Measurements from ENCODE around the gene GPR15LG.
"Not testable (repeated sequence)": the region's sequence is repeated elsewhere in the genome, so short reads cannot be mapped to it uniquely, and the experiment has no call there.

GPR15LG gene

GRCh38 chr10:84166620-84167288 is 6.8 kb upstream of the GPR15LG start:
- no peak for DNase-seq (ENCODE audit: low read depth in 2 of 2)

- DNase-seq (ENCODE audit: low read depth in 2 of 2) = not testable (repeated sequence)
These were observed 6.3 kb upstream of the GPR15LG start for GRCh38 chr10:84167289-84167653.

- not testable (repeated sequence) for DNase-seq (ENCODE audit: low read depth in 2 of 2)
These were observed 5.2 kb upstream of the GPR15LG start for GRCh38 chr10:84168382-84168781.

- DNase-seq (ENCODE audit: low read depth in 2 of 2) = not testable (repeated sequence)
These were observed 2.4 kb upstream of the GPR15LG start for GRCh38 chr10:84171237-84171636.

GRCh38 chr10:84171700-84172466 is 1.7 kb upstream of the GPR15LG start:
- not testable (repeated sequence) for DNase-seq (ENCODE audit: low read depth in 2 of 2)

GRCh38 chr10:84172467-84173356 is 889 bp upstream of the GPR15LG start:
- DNase-seq (ENCODE audit: low read depth in 2 of 2) = no peak

- DNase-seq (ENCODE audit: low read depth in 2 of 2) = no peak
These were observed 1.8 kb downstream of the GPR15LG start for GRCh38 chr10:84175436-84175835.

GRCh38 chr10:84176351-84176750 is 2.8 kb downstream of the GPR15LG start:
- no peak for DNase-seq (ENCODE audit: low read depth in 2 of 2)

GRCh38 chr10:84176836-84177474 is 3.4 kb downstream of the GPR15LG start:
- DNase-seq (ENCODE audit: low read depth in 2 of 2) = no peak

- DNase-seq (ENCODE audit: low read depth in 2 of 2) = peak in 1 of 2 donors; percentile 7
These were observed 4.0 kb downstream of the GPR15LG start for GRCh38 chr10:84177541-84178141.

GRCh38 chr10:84178160-84178609 is 4.6 kb downstream of the GPR15LG start:
- no peak for DNase-seq (ENCODE audit: low read depth in 2 of 2)

- DNase-seq (ENCODE audit: low read depth in 2 of 2) = no peak
These were observed 5.6 kb downstream of the GPR15LG start for GRCh38 chr10:84179059-84179710.

- DNase-seq (ENCODE audit: low read depth in 2 of 2) = not testable (repeated sequence)
These were observed 6.8 kb downstream of the GPR15LG start for GRCh38 chr10:84180386-84180785.

GRCh38 chr10:84181631-84182030 is 8.0 kb downstream of the GPR15LG start:
- DNase-seq (ENCODE audit: low read depth in 2 of 2) = no peak

GRCh38 chr10:84184517-84184916 is 10.9 kb downstream of the GPR15LG start:
- no peak for DNase-seq (ENCODE audit: low read depth in 2 of 2)

GRCh38 chr10:84185526-84186175 is 12.1 kb downstream of the GPR15LG start:
- no peak for DNase-seq (ENCODE audit: low read depth in 2 of 2)

GRCh38 chr10:84188815-84189214 is 15.2 kb downstream of the GPR15LG start:
- DNase-seq (ENCODE audit: low read depth in 2 of 2) = no peak

- DNase-seq (ENCODE audit: low read depth in 2 of 2) = no peak
These were observed 17.0 kb downstream of the GPR15LG start for GRCh38 chr10:84190621-84191020.

GRCh38 chr10:84191106-84191505 is 17.5 kb downstream of the GPR15LG start:
- no peak for DNase-seq (ENCODE audit: low read depth in 2 of 2)

GRCh38 chr10:84193327-84193726 is 19.7 kb downstream of the GPR15LG start:
- DNase-seq (ENCODE audit: low read depth in 2 of 2) = no peak
